Activated CD4-positive, alpha-beta T cell treated with anti-CD3 and anti-CD28 coated beads, Interleukin-2, amount 50 U/mL, for 48 hours (primary cell): ENCODE measurements around the gene DHRS1.
"Not testable (repeated sequence)": the region's sequence is repeated elsewhere in the genome, so short reads cannot be mapped to it uniquely, and the experiment has no call there.

Experiments used
- DNase-seq, 2 experiments: peaks; one replicate each; pipeline ENCODE4 v3.0.0-alpha.2; 2020

Gene DHRS1

DNA sequence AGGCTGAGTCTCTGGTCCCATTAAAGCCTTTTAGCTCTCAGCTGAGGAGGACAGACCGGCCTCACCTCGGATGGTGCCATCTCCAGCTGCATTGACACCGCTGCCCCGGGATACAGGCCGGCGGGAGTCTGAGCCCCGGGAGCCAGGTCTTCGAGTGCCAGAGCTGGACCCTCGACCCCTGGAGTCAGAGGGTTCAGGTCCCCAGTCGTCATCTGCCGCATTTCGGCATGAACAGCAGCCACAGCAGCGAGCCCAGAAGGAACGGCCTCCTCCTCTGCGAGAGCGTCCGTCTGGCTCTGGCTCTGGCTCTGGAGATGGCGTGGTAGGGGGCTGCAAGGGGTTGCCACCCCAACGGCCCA is 37.6 kb downstream of the DHRS1 start:
- DNase-seq: no peak

GRCh38 chr14:24261256-24261968 is 38.2 kb downstream of the DHRS1 start:
- no peak for DNase-seq

- DNase-seq: no peak
These were observed 38.8 kb downstream of the DHRS1 start for GRCh38 chr14:24260780-24261157.

DNA sequence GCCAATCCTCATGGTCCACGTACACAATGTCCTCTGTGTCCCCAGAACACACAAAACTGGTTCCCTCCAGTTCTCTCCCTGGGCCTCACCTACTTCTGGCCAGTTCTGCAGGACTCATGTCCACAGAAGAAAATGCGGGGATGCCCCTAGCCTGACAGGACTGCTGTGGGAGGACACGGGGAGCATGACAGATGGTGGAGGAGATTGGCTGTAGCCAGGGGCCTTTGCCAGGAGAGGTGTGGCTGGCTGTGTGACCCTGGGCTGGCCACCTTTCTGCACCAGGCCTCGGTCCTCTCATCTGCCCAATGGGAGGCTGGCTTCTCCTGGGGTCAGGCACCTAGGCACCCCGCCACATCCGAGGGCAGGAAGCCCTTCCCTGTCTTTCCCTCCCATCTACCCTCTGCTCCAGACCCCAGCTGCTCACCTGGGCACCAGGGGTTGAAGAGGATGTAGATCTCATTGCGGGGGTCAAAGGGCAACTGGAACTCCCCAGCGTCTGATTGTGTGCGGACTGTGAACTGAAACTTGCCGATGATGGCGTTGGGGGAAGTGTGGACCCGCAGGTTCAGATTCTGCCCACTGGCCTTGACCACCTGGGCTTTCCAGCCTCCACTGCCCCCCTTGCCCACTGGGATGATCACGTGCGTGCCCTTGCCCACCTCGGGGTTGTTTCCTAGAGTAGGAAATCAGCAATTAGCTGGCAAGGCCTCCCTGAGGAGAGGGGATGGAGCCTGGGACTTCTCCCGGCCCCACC is 39.4 kb downstream of the DHRS1 start:
- DNase-seq: no peak

DNA sequence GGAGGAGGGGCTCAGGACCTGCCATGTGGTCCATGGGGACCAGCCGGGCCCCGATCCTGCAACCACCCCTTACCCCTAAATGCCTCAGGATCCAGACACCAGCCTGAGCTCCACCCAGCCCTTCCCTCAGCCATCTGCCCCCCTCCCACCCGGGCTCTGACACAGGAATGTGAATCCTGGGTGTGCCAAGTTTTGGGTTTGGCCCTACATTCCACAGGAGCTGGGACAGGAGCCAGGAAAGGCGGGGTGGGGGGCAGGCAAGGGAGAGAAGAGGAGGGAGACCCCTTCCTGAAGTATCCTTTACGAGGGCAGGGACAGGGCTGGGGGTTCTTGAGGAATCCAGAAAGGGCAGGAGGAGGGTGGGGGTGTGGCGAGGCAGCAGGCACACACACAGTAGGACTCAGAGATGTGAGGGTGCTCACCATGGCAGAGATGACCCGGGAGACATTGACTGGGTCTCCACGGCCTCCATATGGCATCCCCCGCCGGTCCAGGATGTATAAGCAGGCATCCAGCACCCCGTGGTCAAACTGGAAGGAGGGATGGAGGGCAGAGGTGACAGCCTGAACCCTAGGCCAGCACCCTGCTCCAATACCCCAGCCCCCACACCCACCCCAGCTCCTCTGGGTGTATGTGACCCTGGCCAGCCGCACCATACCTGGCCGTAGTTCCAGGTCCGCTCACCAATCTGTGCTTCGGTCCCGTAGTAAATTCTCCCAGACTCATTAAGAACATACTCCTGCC is 40.1 kb downstream of the DHRS1 start:
- no peak for DNase-seq

- no peak for DNase-seq
These were observed 40.9 kb downstream of the DHRS1 start for GRCh38 chr14:24258548-24259265.

DNA sequence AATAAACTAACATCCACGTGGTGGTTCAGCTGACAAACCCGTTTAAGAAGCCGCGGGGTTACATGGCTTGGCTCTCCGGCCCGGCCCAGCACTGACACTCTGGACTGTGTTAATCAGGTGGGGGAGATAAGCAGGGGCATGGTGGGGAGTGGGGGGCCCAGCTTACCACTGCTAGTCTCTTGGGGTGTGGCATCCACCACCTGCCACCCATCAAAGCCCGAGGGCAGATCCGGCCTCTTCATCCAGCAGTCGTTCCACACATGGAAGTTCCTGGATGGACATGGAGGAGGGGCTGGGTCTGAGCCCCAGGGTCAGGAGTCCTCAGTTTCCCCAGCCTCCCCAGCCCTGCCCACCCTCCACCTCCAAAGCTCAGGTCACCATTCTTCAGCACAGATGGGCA is 41.5 kb downstream of the DHRS1 start:
- DNase-seq: no peak

GRCh38 chr14:24256960-24257359 is 42.6 kb downstream of the DHRS1 start:
- no peak for DNase-seq

- DNase-seq: no peak
These were observed 43.5 kb downstream of the DHRS1 start for GRCh38 chr14:24255931-24256711.

- DNase-seq: no peak
These were observed 44.1 kb downstream of the DHRS1 start for GRCh38 chr14:24255438-24255837.

- DNase-seq: no peak
These were observed 44.8 kb downstream of the DHRS1 start for GRCh38 chr14:24254630-24255392.

DNA sequence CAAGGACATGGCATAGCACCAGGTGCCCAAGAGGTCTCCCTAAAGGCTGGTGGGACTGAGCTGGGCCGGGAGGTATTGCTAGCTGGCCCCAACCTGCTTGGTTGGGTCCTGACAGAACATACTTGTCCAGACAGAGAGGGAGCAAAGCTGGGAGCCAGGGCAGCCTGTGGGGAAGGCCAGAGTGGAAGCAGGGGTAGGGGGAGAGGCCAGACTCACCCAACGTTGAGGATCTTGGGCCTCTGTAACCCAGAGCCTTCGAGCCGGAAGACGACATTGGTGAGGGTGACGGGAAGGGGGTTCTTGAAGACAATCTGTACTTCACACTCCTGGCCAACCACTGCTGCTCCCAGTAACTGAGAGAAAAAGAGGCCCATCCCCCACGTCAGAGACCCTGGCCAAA is 45.6 kb downstream of the DHRS1 start:
- no peak for DNase-seq

DNA sequence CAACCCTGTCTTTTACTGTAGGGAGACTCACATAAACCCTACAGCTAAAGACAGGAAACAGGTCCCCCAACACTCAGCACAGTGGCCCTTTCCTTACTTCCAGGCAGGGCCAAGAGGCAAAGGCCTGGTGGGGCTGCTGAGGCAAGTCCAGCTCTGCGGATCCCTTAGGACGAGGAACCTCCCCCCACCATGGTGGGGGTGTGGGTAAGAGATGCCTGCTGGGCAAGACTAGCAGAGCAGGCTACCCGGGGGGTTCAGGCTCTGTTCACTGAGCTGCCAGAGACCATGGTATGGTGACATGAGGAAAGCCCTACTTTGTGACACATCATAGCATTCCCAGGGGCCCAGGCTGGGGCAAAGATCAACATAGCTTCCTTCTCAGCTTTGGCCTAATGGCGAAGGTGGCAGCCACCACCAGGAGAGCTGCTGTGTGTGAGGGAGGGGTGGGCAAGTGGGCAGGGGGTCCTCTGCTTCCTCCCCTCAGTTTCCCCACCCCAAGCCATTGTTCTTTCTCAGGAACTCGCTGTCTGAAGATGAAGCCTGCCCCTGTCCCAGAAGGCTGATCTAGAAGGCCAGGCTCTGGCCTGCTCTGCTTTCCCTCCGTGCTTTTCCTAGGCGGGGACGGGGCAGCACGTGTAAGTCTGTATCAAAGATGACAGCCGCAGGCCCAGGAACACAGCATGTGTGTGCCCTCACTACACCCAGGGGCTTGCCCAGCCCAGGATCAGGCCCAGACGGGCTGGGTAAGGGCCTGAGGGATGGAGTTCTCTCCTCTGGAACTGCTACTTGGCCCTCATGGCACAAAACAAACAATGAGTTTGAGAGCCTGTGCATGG is 47.1 kb downstream of the DHRS1 start:
- no peak for DNase-seq

DNA sequence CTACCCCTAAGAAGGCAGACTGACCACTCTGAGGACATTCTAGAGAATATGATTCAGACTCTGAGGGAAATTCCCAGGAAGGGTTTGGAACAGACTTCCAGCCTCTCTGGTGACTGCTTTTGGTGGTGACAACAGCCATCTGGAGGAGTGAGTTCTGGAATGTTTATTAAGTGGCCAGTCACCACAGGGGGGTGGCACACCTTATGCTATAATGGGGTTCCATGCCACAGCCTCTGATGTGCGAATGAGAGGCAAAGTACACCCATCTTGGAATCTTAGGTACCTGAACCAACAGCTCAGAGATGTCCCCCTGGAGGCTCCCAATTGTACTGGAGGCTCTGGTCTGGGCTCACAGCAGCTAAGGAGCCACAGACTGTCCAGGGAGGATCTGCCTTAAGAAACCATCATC is 47.7 kb downstream of the DHRS1 start:
- no peak for DNase-seq

- DNase-seq: no peak
These were observed 49.2 kb downstream of the DHRS1 start for GRCh38 chr14:24250354-24250753.

DNA sequence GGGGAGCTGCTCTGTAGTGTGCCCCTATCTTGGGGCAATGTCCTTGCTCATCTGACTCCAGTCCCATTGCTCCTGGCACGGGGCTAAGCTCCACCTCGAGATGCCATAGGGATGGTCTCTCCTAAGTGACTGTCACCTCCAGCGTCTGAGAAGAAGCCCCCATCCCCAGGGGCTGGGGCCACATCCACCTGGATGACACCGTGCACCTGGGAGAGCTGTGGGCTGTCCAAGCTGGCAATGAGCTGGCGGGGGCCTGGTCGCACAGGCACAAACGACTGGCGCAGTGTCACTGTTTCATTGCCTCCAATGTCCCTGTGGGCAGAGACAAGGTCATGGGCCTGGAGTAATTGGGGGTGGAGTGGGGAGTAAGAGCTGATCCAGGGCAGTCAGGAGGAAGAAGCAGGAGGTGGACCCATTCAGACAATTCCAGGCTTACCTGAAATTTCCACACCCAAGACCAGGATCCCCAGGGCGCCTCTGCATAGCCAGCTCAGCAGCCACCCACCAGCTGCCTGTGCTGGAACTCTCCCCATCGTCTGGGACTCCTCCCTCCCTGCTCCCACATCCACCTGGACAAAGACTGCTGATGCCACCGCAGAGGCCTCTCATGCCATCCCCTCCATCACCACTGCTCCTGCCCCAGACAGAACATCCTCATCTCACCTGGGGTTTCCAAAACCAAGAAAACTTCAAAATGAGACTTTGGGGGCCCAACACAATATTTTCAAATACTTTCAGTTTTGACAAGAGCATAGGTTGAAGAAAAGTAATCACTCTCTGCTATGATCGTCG is 50.2 kb downstream of the DHRS1 start:
- no peak for DNase-seq

GRCh38 chr14:24247422-24247821 is 52.2 kb downstream of the DHRS1 start:
- no peak for DNase-seq

GRCh38 chr14:24246765-24247212 is 52.8 kb downstream of the DHRS1 start:
- peak; percentile 21 to 44 for DNase-seq

- DNase-seq: not testable (repeated sequence)
These were observed 54.2 kb downstream of the DHRS1 start for GRCh38 chr14:24245350-24245749.
